K562 (cell line): Measurements from ENCODE around the gene SLC23A2. TPM values are rescaled to one million over a fixed set of nuclear protein-coding genes. Genes with fewer than 3 reads are reported as not detected.

ENCODE experiments used
- ESRRB ChIP-seq: fragments of 250-450 bp; sonication (Bioruptor Pico); IDR thresholded peaks from 2 replicates; pipeline ENCODE4 v1.5.0; 2020; ENCODE audit warnings: mild to moderate bottlenecking, moderate library complexity, borderline replicate concordance
- GMEB1 ChIP-seq: fragments of 250-450 bp; sonication (Bioruptor Pico); IDR thresholded peaks from 2 replicates; pipeline ENCODE4 v1.4.0; 2020; ENCODE audit warnings: mild to moderate bottlenecking
- HMG20B ChIP-seq: fragments of 250-450 bp; sonication (Bioruptor Pico); IDR thresholded peaks from 2 replicates; pipeline ENCODE4 v1.5.0; 2021; ENCODE audit warnings: mild to moderate bottlenecking
- SLC30A9 ChIP-seq: fragments of 250-450 bp; sonication (Bioruptor Pico); IDR thresholded peaks from 2 replicates; pipeline ENCODE4 v1.8.0; 2022; ENCODE audit warnings: mild to moderate bottlenecking, moderate library complexity
- SRF ChIP-seq, 2 experiments: fragments of 250-450, 450-650 bp in 1 of 2; sonication (Bioruptor Pico) in 1 of 2; sonication (generic) in 1 of 2; formaldehyde crosslinking; IDR thresholded peaks; 2 replicates each; pipeline versions ENCODE4 v1.5.0 to v1.5.1; 2020 to 2022; ENCODE audit warnings: mild to moderate bottlenecking in 1 of 2, missing genetic modification reagents in 1 of 2
- TCF7 ChIP-seq: sonication (generic); IDR thresholded peaks from 2 replicates; pipeline ENCODE4 v1.6.1; 2016; ENCODE audit warnings: antibody characterized with exemption, borderline replicate concordance
- ZBTB40 ChIP-seq, 2 experiments: fragments of 450-650 bp in 1 of 2; sonication (generic) in 1 of 2; formaldehyde crosslinking in 1 of 2; IDR thresholded peaks; 2 replicates each; pipeline versions ENCODE4 v1.7.1 to v1.9.0; 2016 to 2022; ENCODE audit warnings: inconsistent platforms in 1 of 2, mild to moderate bottlenecking in 1 of 2, missing genetic modification reagents in 1 of 2
- polyA plus RNA-seq, 8 experiments: library from polyadenylated mRNA; depleted of rRNA in 4 of 8; stranded (reverse) in 5 of 8; unstranded in 3 of 8; fragments of >200 nt; fragmentation: Nextera tagmentation in 2 of 8; fragmentation: Illumina TruSeq in 1 of 8; extraction: Ambion mirVana in 2 of 8; extraction: Trizol in 1 of 8; gene quantifications; 2 replicates each; pipeline versions ENCODE4 v1.2.1 to v1.2.3, GENCODE V29; 2011 to 2014; ENCODE audit warnings: inconsistent platforms in 1 of 8, missing spikeins in 1 of 8
- small RNA-seq: library from RNA; depleted of rRNA; stranded (forward); fragments of <200 nt; gene quantifications from one replicate; pipeline ENCODE3, GENCODE V24; 2014
- total RNA-seq, 7 experiments: library from RNA; depleted of rRNA in 6 of 7; stranded (reverse); fragments of >200 nt in 6 of 7; fragmentation: Illumina TruSeq in 2 of 7; extraction: Trizol in 2 of 7; gene quantifications; 2 replicates each; pipeline versions ENCODE4 v1.2.1 to v1.2.3, GENCODE V29; 2011 to 2021; ENCODE audit warnings: low replicate concordance in 1 of 7

Gene SLC23A2
- total and polyA plus RNA-seq, 9 of the 15 experiments (the other 6 are each of a cell fraction or from before 2014, with no cell fraction given), result 0.39 to 6.7 (median 3.2) TPM

- TF ChIP-seq ZBTB40 (IDR thresholded peaks at IDR 0.05), result no peak
- no peak for TF ChIP-seq ZBTB40 (CRISPR knock-in tag; IDR thresholded peaks at IDR 0.05)
- no peak for TF ChIP-seq ESRRB (CRISPR knock-in tag)
- TF ChIP-seq HMG20B (CRISPR knock-in tag), result no peak
- TF ChIP-seq SLC30A9 (CRISPR knock-in tag), result no peak
- TF ChIP-seq TCF7, result no peak
- TF ChIP-seq GMEB1 (CRISPR knock-in tag), result no peak
- TF ChIP-seq SRF (CRISPR knock-in tag; IDR thresholded peaks at IDR 0.05), result no peak
These were observed 198.8 kb downstream of the SLC23A2 start (continued) for GRCh38 chr20:4802527-4802926.

Small RNAs within 50 kb of the gene (small RNA-seq; reads per million reads assigned to genes)
- gene AL121890.1 (not detected), gene RF00322 (not detected)

Other genes starting within 250 kb of the SLC23A2 start
- gene RASSF2, start 177.9 kb downstream of the SLC23A2 start, total RNA-seq (2014; rRNA removed), result 0.04 and 0.09 TPM in 2 replicates
- not detected in 2 replicates for gene RASSF2, start 177.9 kb downstream of the SLC23A2 start, total RNA-seq (2014; rRNA removed; fragmentation: Illumina TruSeq; extraction: Trizol)
- gene RASSF2, start 177.9 kb downstream of the SLC23A2 start, total RNA-seq (2015; rRNA removed; fragmentation: Illumina TruSeq; extraction: Trizol), result 0.11 TPM in 2 replicates
- 0.09 and 0.13 TPM in 2 replicates for gene RASSF2, start 177.9 kb downstream of the SLC23A2 start, total RNA-seq (2021)
- gene RASSF2, start 177.9 kb downstream of the SLC23A2 start, polyA plus RNA-seq (2011; rRNA removed), result 0.01 and 0.03 TPM in 2 replicates
- gene RASSF2, start 177.9 kb downstream of the SLC23A2 start, polyA plus RNA-seq (2014; fragmentation: Illumina TruSeq; extraction: Trizol), result 0.03 TPM in 1 of 2 replicates, not detected in the other
- gene RASSF2, start 177.9 kb downstream of the SLC23A2 start, polyA plus RNA-seq (2014; fragmentation: Nextera tagmentation; extraction: Ambion mirVana), result under 1 TPM in 1 of 2 experiments, not detected in 1; 0.01 TPM
- gene RASSF2, start 177.9 kb downstream of the SLC23A2 start, polyA plus RNA-seq (2014; rRNA removed), result 0.07 TPM in 1 of 2 replicates, not detected in the other
- gene TMEM230, start 111.6 kb upstream of the SLC23A2 start, total RNA-seq (2014; rRNA removed), result 73.4 and 76.2 TPM in 2 replicates
- gene TMEM230, start 111.6 kb upstream of the SLC23A2 start, total RNA-seq (2014; rRNA removed; fragmentation: Illumina TruSeq; extraction: Trizol), result 62.3 and 68.0 TPM in 2 replicates
- 61.5 and 67.1 TPM in 2 replicates for gene TMEM230, start 111.6 kb upstream of the SLC23A2 start, total RNA-seq (2015; rRNA removed; fragmentation: Illumina TruSeq; extraction: Trizol)
- 50.7 and 53.8 TPM in 2 replicates for gene TMEM230, start 111.6 kb upstream of the SLC23A2 start, total RNA-seq (2021)
- 86.1 and 102 TPM in 2 replicates for gene TMEM230, start 111.6 kb upstream of the SLC23A2 start, polyA plus RNA-seq (2011; rRNA removed)
- gene TMEM230, start 111.6 kb upstream of the SLC23A2 start, polyA plus RNA-seq (2014; fragmentation: Illumina TruSeq; extraction: Trizol), result 80.3 and 82.7 TPM in 2 replicates
- 10 to 100 TPM; 21.8 to 30.7 TPM for gene TMEM230, start 111.6 kb upstream of the SLC23A2 start, polyA plus RNA-seq (2014; fragmentation: Nextera tagmentation; extraction: Ambion mirVana)
- 71.1 and 104 TPM in 2 replicates for gene TMEM230, start 111.6 kb upstream of the SLC23A2 start, polyA plus RNA-seq (2014; rRNA removed)
- 213 and 229 TPM in 2 replicates for gene PCNA, start 118.4 kb upstream of the SLC23A2 start, total RNA-seq (2014; rRNA removed)
- 291 and 319 TPM in 2 replicates for gene PCNA, start 118.4 kb upstream of the SLC23A2 start, total RNA-seq (2014; rRNA removed; fragmentation: Illumina TruSeq; extraction: Trizol)
- 283 and 298 TPM in 2 replicates for gene PCNA, start 118.4 kb upstream of the SLC23A2 start, total RNA-seq (2015; rRNA removed; fragmentation: Illumina TruSeq; extraction: Trizol)
- 227 and 251 TPM in 2 replicates for gene PCNA, start 118.4 kb upstream of the SLC23A2 start, total RNA-seq (2021)
- gene PCNA, start 118.4 kb upstream of the SLC23A2 start, polyA plus RNA-seq (2011; rRNA removed), result 298 and 318 TPM in 2 replicates
- gene PCNA, start 118.4 kb upstream of the SLC23A2 start, polyA plus RNA-seq (2014; fragmentation: Illumina TruSeq; extraction: Trizol), result 254 and 287 TPM in 2 replicates
- 100 to 1,000 TPM; 352 to 390 TPM for gene PCNA, start 118.4 kb upstream of the SLC23A2 start, polyA plus RNA-seq (2014; fragmentation: Nextera tagmentation; extraction: Ambion mirVana)
- gene PCNA, start 118.4 kb upstream of the SLC23A2 start, polyA plus RNA-seq (2014; rRNA removed), result 286 and 294 TPM in 2 replicates
- 6.2 and 6.4 TPM in 2 replicates for gene CDS2, start 125.5 kb upstream of the SLC23A2 start, total RNA-seq (2014; rRNA removed)
- 13.6 and 15.5 TPM in 2 replicates for gene CDS2, start 125.5 kb upstream of the SLC23A2 start, total RNA-seq (2014; rRNA removed; fragmentation: Illumina TruSeq; extraction: Trizol)
- gene CDS2, start 125.5 kb upstream of the SLC23A2 start, total RNA-seq (2015; rRNA removed; fragmentation: Illumina TruSeq; extraction: Trizol), result 10.5 TPM in 2 replicates
- gene CDS2, start 125.5 kb upstream of the SLC23A2 start, total RNA-seq (2021), result 20.3 and 21.8 TPM in 2 replicates
- gene CDS2, start 125.5 kb upstream of the SLC23A2 start, polyA plus RNA-seq (2011; rRNA removed), result 46.4 and 57.7 TPM in 2 replicates
- 15.5 and 19.0 TPM in 2 replicates for gene CDS2, start 125.5 kb upstream of the SLC23A2 start, polyA plus RNA-seq (2014; fragmentation: Illumina TruSeq; extraction: Trizol)
- gene CDS2, start 125.5 kb upstream of the SLC23A2 start, polyA plus RNA-seq (2014; fragmentation: Nextera tagmentation; extraction: Ambion mirVana), result 10 to 100 TPM in 1 of 2 experiments, 1 to 10 TPM in 1; 8.7 to 12.2 TPM
- gene CDS2, start 125.5 kb upstream of the SLC23A2 start, polyA plus RNA-seq (2014; rRNA removed), result 8.2 and 11.7 TPM in 2 replicates